SKM-1 (cell line): Measurements from ENCODE around the gene DNAH8.

ENCODE experiments used
- DNase-seq: peaks from one replicate; lab custom pipeline; 2025; ENCODE audit not compliant: unreplicated experiment; lab: John Stamatoyannopoulos, UW

DNAH8 gene

DNA sequence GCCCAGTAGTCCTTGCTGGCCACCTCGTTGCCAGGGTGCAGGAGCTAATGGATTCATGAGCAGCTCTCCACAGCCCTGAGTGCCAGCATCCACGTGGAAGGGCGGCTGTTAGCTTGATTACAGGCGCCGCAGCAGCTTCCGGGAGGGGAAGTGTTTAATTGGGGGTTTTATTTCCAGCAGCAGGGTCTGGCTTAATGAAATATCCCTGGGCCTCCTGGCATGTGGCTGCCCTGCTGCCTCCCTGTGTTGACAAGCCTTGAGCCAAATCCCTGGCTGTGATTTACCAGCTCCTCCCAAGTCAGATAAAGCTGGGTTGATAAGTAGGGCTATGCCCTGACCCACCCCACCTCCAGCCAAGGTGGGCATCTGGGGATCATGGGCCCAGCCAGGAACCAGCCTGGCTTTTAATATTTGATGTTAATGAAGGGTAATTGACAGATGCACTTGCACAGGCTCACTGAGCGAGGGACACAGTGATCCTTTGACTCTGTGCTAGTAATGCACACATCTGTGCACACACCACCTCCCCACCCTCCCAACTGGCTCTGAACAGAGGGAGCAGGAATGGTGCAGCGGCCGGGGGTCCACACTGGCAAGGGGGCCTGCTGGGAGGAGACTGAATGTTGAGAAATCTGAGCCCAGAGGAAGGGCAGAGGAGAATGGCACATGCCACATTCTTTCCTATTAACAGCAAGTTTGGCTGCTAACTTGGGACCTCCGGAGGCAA, 347.1 kb downstream of the DNAH8 start:
- DNase-seq: no peak

DNA sequence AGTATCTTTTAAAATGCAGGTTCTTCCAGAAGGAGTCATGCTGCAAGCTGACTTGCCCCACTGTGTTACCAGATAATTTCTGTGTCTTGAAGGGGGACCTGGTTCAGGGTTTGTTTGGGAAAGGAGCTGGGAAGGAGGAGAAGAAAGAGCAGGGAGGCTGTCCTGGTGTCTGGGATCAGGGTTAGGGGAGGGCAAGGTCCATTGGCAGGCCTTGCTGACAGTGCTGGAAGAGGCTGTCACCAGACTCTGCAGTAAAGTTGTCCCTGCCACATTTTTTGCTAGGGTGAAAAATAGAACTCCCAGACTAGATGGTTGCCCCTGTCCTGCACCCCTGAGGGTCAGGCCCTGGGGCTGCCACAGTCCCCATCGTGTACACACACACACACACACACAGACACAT, 348.4 kb downstream of the DNAH8 start:
- DNase-seq: no peak

DNA sequence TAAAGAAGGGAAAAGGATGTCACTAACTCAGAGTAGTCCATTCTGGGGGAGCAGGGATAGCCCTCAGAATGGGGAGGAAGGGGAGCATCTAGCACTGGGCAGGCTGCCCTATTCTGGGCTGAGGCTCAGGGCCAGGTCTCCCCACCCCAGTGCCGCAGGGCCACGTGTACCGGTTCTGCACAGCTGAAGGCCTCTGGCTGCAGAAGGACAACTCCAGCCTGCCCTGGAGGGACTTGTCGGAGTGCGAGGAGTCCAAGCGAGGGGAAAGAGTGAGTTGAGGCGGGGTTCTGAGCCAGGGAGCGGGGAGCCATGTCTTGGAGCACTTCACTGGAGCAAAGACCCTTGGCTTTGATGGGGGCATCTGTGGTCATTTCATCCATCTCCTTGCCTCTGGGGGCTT, 350.4 kb downstream of the DNAH8 start:
- DNase-seq: no peak

DNA sequence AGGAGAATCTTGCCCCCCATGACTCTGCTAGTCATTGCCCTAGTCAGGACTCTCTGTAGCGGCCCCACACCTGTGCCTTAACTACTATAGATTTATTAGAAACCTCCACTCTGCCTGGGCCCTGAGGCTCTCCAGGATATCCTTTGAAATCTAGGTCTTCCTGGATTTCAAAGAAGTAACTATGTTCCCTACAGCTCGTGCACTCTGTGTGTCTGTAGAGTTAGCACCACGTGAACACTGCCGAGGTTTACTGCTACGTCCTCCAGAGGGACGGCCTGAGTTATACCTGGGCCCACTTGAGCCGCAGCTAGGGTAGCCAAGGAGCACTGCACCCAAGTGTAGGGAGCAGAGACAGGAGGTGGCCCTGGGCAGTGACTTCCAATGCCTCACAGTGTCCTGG, 353.3 kb downstream of the DNAH8 start:
- no peak for DNase-seq

- DNase-seq: no peak
These were observed 357.7 kb downstream of the DNAH8 start for GRCh38 chr6:39072830-39073229.

DNA sequence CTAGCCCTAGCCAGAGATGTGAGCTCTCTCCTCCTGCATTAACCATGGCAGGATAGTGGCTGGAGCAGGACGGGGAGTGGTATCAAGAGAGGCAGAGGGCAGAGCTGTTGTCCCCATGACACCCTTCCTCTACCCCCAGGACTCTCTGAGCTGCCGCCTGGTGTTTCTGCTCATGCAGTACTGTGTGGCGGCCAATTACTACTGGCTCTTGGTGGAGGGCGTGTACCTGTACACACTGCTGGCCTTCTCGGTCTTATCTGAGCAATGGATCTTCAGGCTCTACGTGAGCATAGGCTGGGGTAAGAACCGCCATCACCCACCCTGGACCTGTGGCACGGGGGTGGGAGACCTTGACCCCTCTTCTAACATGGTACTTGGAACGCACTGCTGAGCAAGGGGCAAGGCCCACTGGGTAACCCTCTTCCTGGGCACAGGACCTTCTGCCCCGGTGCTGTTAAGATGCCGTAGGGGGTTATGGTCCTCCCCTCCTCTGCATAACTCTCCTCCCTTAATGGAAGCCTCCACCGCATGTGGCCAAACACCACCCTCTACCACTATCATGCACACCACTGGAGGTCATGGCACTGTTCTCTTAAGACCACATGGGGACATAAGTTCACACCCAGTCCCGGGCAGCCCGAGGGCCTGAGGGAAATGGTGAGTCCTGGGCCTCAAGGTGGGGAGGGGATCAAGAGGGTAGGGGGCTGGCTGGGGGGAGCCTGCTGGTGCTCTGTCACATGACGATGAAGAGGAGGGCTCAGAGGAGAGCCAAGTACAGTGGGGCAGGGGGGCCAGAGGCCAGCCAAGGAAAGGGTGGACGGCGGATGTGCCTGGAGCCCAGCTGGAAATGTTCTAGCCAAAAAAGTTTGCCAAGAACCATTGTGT, 358.6 kb downstream of the DNAH8 start:
- no peak for DNase-seq

DNA sequence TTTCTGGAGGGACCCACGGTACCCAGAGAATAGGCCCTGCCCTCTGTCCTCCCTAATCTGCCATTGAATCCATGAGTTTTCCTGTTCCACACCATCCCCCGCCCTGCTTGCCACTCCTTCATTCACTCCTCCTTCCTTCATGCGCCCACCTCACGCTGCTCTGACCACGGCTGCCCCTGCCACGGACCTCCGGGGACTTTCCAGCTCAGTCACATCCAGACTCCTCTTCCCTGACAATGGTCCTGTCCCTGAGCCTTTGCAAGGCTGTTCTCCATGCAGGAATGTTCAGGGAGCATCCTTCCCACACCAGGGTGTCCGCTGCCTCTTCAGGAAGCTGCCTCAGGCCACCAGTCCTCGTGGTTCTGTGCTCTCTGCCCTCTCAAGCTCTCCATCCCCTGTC, 359.4 kb downstream of the DNAH8 start:
- DNase-seq: no peak

- no peak for DNase-seq
These were observed 360.0 kb downstream of the DNAH8 start for GRCh38 chr6:39075010-39075686.

DNA sequence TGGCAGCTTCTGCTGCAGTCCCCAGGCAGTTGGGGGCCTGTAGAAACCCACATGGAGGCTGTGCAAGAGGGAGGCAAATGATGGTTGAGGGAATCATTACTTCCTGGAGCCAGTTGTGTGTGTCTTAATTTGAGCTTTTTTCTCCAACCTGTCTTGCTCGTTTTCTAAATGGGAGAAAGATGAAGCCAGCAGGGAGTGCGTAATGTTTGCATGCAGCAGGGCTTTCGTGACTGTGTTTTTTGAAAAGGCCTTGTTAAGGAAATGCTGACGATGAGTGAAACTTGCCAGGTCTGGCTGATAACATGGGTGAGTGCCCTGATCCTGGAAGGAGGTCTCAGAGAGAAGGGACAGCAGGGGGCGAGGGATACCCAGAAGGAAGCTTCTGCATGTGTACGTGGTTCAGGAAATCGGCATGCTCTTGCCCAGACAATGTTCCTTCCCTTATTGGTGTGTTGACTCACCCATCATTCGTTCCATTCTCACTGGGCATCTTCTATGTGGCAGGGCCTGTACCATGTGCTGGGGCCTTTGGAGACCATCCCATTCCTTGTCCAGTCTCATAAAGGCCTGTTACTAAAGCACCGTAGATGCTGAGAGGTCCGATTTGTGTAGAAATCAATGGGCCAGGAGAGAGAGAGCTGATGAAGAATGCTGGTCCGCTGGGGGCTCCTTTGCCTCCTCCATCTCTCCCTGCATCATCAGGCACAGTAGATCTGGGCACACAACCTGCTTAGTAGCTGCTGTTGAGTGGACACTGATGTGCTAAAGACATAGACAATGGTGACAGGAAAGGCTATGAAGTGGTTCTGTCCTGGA, 360.9 kb downstream of the DNAH8 start:
- DNase-seq: no peak

DNA sequence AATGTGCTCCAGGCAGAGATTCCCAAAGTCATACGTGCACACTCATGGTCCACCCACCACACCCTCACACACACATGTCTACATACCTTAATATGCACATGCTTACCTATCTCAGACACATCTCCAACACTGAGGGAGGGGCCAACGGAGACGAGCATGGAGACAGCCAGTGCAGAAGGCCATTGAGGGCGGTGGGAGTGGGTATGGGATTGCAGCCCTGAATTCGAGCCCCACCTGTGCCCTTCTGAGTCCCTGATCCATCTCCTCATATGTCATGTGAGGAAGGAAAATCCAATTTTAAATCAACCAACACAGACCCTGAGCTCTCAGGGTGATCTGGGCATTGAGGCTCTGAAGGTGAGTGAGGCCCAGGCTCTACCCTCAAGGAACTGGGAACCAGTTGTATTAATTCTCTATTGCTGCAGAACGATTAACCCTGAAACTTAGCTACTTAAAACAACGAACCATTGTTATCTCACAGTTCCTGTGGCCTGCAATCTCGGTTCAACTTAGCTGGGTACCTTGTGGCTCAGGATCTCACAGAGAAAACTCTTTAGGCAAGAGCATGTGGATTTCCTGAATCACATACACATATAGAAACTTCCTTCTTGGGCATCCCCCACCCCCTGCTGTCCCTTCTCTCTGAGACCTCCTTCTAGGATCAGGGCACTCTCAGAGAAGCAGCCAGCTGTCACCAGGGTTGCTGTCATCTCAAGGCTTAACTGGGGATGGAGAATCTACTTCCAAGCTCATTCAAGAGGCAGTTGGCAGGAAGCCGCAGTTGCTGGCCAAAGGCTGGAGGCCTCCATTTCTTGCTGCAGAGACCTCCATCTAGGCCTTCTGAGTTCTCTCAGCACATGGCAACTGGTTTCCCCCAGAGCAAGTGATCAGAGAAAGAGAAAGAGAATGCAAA, 361.8 kb downstream of the DNAH8 start:
- no peak for DNase-seq

GRCh38 chr6:39077882-39078594, 362.9 kb downstream of the DNAH8 start:
- DNase-seq: no peak

GRCh38 chr6:39078695-39079094, 363.6 kb downstream of the DNAH8 start:
- DNase-seq: no peak

DNA sequence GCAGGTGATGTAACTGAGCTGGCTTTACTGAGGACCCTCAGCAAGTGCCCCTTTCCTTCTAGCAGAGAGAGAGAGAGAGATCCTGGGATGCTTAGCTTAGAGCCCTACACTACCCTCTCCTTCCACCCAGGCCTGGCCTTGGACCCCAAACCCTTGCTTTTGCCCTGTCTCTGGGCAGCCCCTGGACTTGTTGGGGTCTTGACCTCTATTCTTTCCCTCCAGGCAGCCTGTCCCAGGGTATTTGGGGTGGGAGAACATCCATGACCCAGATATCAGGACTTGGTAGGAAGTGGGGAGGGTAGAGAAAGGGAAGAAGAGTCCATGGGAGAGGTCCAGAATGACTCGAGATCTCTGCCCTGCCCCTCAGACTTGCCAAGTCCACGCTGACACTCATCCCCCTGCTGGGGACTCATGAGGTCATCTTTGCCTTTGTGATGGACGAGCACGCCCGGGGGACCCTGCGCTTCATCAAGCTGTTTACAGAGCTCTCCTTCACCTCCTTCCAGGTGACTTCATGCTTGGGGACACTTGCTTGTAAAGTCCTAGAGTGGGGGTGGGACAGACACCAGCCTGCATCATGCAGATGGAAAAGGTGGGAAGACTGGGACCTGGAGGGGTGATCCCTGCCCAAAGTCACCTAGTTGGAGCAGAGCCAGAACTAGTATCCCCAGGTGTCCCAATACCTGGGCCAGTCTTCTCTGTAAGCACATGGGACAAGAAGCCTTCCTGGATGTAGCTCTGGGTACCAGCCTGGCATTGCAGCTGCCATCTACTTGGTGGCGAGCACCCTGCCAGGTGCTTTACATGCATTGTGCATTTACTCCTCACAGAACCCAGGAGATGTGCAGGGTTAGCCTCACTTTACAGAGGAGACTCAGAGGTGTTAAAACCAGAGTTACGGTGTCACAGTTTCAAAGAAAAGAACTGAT, 364.4 kb downstream of the DNAH8 start:
- no peak for DNase-seq
